H9 (cell line): ENCODE results near the gene TCEA2. TPM values are rescaled to one million over a fixed set of nuclear protein-coding genes. Genes with fewer than 3 reads are reported as not detected.

ENCODE experiments used
- DNase-seq: peaks from one replicate; pipeline ENCODE4 v3.0.0-alpha.2; 2017
- H2AFZ ChIP-seq: one replicate; pipeline ENCODE4 v1.6.1; 2013; ENCODE audit warnings: mild to moderate bottlenecking, low read length, control low read depth, moderate library complexity
- H2AK5ac ChIP-seq: 2 replicates; pipeline ENCODE4 v1.6.1; 2013; ENCODE audit warnings: low read length, control low read depth, mixed read lengths; ENCODE audit not compliant: insufficient read length
- H2BK120ac ChIP-seq: one replicate; pipeline ENCODE4 v1.6.1; 2013; ENCODE audit warnings: low read depth, mild to moderate bottlenecking, low read length, control low read depth, inconsistent platforms; ENCODE audit not compliant: poor library complexity, severe bottlenecking
- H2BK12ac ChIP-seq: 2 replicates; pipeline ENCODE4 v1.6.1; 2013; ENCODE audit warnings: low read length, control low read depth, mixed read lengths, low read depth; ENCODE audit not compliant: insufficient read length
- H2BK15ac ChIP-seq: 2 replicates; pipeline ENCODE4 v1.6.1; 2013; ENCODE audit warnings: low read depth, low read length, control low read depth
- H2BK20ac ChIP-seq: one replicate; pipeline ENCODE4 v1.6.1; 2013; ENCODE audit warnings: low read depth, mild to moderate bottlenecking, low read length, control low read depth, inconsistent platforms; ENCODE audit not compliant: poor library complexity, severe bottlenecking
- H2BK5ac ChIP-seq: 2 replicates; pipeline ENCODE4 v1.6.1; 2013; ENCODE audit warnings: low read length, control low read depth, mixed read lengths; ENCODE audit not compliant: insufficient read length
- H3K14ac ChIP-seq: 2 replicates; pipeline ENCODE4 v1.6.1; 2013; ENCODE audit warnings: low read length, control low read depth; ENCODE audit not compliant: insufficient read depth
- H3K18ac ChIP-seq: 2 replicates; pipeline ENCODE4 v1.6.1; 2013; ENCODE audit warnings: low read depth, mild to moderate bottlenecking, mixed read lengths, low read length, control low read depth; ENCODE audit not compliant: insufficient read length
- H3K23ac ChIP-seq: 2 replicates; pipeline ENCODE4 v1.6.1; 2013; ENCODE audit warnings: low read length, control low read depth, mixed read lengths, low read depth; ENCODE audit not compliant: insufficient read length
- H3K23me2 ChIP-seq: 2 replicates; pipeline ENCODE4 v1.6.1; 2013; ENCODE audit warnings: low read depth, mild to moderate bottlenecking, mixed read lengths, low read length, control low read depth; ENCODE audit not compliant: insufficient read length, poor library complexity, severe bottlenecking
- H3K27ac ChIP-seq: 2 replicates; pipeline ENCODE4 v1.5.1; 2013; ENCODE audit warnings: low read length, control low read depth, mixed read lengths, low read depth; ENCODE audit not compliant: insufficient read length
- H3K27me3 ChIP-seq: 2 replicates; pipeline ENCODE4 v1.6.1; 2013; ENCODE audit warnings: low read length, control low read depth, inconsistent platforms; ENCODE audit not compliant: insufficient read depth
- H3K4ac ChIP-seq: 2 replicates; pipeline ENCODE4 v1.6.1; 2013; ENCODE audit warnings: low read depth, mild to moderate bottlenecking, control low read depth, inconsistent platforms, low read length, moderate library complexity
- H3K4me1 ChIP-seq: 2 replicates; pipeline ENCODE4 v1.6.1; 2013; ENCODE audit warnings: low read length, control low read depth, inconsistent platforms; ENCODE audit not compliant: insufficient read depth
- H3K4me2 ChIP-seq: 2 replicates; pipeline ENCODE4 v1.6.1; 2013; ENCODE audit warnings: low read length, control low read depth, mixed read lengths; ENCODE audit not compliant: insufficient read length, insufficient read depth
- H3K56ac ChIP-seq: 2 replicates; pipeline ENCODE4 v1.6.1; 2013; ENCODE audit warnings: low read depth, mild to moderate bottlenecking, mixed read lengths, low read length, control low read depth; ENCODE audit not compliant: insufficient read length
- H3K79me1 ChIP-seq: 2 replicates; pipeline ENCODE4 v1.6.1; 2013; ENCODE audit warnings: low read depth, mild to moderate bottlenecking, moderate library complexity, low read length, control low read depth, inconsistent platforms; ENCODE audit not compliant: insufficient read depth, poor library complexity, severe bottlenecking
- H3K79me2 ChIP-seq: 2 replicates; pipeline ENCODE4 v1.6.1; 2013; ENCODE audit warnings: low read length, control low read depth, inconsistent platforms; ENCODE audit not compliant: insufficient read depth
- H3K9ac ChIP-seq: 2 replicates; pipeline ENCODE4 v1.6.1; 2013; ENCODE audit warnings: low read length, control low read depth, mixed read lengths; ENCODE audit not compliant: insufficient read length; ENCODE audit errors: extremely low read depth
- H3K9me3 ChIP-seq: one replicate; pipeline ENCODE4 v1.6.1; 2013; ENCODE audit warnings: low read depth, low read length, inconsistent platforms; ENCODE audit not compliant: control insufficient read depth
- H3T11ph ChIP-seq: one replicate; pipeline ENCODE4 v1.6.1; 2013; ENCODE audit warnings: mild to moderate bottlenecking, low read length, control low read depth, inconsistent platforms
- H4K20me1 ChIP-seq: one replicate; pipeline ENCODE4 v1.6.1; 2013; ENCODE audit not compliant: control insufficient read depth, insufficient read length, insufficient read depth
- H4K5ac ChIP-seq: 2 replicates; pipeline ENCODE4 v1.6.1; 2013; ENCODE audit warnings: low read depth, mild to moderate bottlenecking, mixed read lengths, low read length, control low read depth; ENCODE audit not compliant: insufficient read length
- H4K8ac ChIP-seq: replicated peaks from 2 replicates; pipeline ENCODE4 v1.6.1; 2013; ENCODE audit warnings: low read length, control low read depth, mixed read lengths, low read depth; ENCODE audit not compliant: insufficient read length
- H4K91ac ChIP-seq: 2 replicates; pipeline ENCODE4 v1.6.1; 2013; ENCODE audit warnings: low read depth, mild to moderate bottlenecking, moderate library complexity, mixed read lengths, low read length, control low read depth; ENCODE audit not compliant: insufficient read length
- H3K27ac Mint-ChIP-seq, 3 experiments: 2 replicates in 2 of 3; 3 replicates in 1 of 3; pipeline ENCODE4 v1.8.0; 2020 to 2021; ENCODE audit warnings: mixed read lengths in 3 of 3, mild to moderate bottlenecking in 1 of 3, moderate library complexity in 1 of 3
- H3K27me3 Mint-ChIP-seq: 2 replicates; pipeline ENCODE4 v1.8.0; 2021; ENCODE audit warnings: low read depth, mild to moderate bottlenecking, moderate library complexity, mixed read lengths
- H3K36me3 Mint-ChIP-seq, 3 experiments: 2 replicates in 2 of 3; 3 replicates in 1 of 3; pipeline ENCODE4 v1.8.0; 2020 to 2021; ENCODE audit warnings: low read depth in 3 of 3, mixed read lengths in 3 of 3; ENCODE audit not compliant: insufficient read depth in 1 of 3
- H3K4me1 Mint-ChIP-seq, 2 experiments: 2 replicates each; pipeline ENCODE4 v1.8.0; 2020; ENCODE audit warnings: mixed read lengths in 2 of 2
- H3K4me3 Mint-ChIP-seq, 2 experiments: 2 replicates in 1 of 2; 3 replicates in 1 of 2; pipeline ENCODE4 v1.8.0; 2020 to 2021; ENCODE audit warnings: mild to moderate bottlenecking in 2 of 2, mixed read lengths in 2 of 2, moderate library complexity in 1 of 2
- H3K9me3 Mint-ChIP-seq, 2 experiments: 2 replicates in 1 of 2; 3 replicates in 1 of 2; pipeline ENCODE4 v1.8.0; 2020; ENCODE audit warnings: mild to moderate bottlenecking in 2 of 2, mixed read lengths in 2 of 2, moderate library complexity in 1 of 2
- WGBS: extraction: QIAGEN DNeasy Blood & Tissue Kit; methylation state at CpG from one replicate; pipeline ENCODE4 v1.1.7; 2013; ENCODE audit warnings: missing lambda C conversion rate, low lambda C conversion rate, mixed read lengths; ENCODE audit not compliant: insufficient read length; ENCODE audit errors: extremely low coverage; 5-methylcytosine and 5-hydroxymethylcytosine counted together
- total RNA-seq: library from RNA; stranded (reverse); gene quantifications from 2 replicates; pipeline ENCODE4 v1.2.1, GENCODE V29; 2021
- TF ChIP-seq, protein P1 (sequence below): fragments of 200-600 bp; sonication (generic); conservative IDR thresholded peaks from 3 replicates; pipeline ENCODE4 v1.8.0; 2021; ENCODE audit warnings: antibody characterized with exemption, mild to moderate bottlenecking

TCEA2 gene
- total RNA-seq, 1 experiment from 2014 or later: 51.7 TPM

DNA sequence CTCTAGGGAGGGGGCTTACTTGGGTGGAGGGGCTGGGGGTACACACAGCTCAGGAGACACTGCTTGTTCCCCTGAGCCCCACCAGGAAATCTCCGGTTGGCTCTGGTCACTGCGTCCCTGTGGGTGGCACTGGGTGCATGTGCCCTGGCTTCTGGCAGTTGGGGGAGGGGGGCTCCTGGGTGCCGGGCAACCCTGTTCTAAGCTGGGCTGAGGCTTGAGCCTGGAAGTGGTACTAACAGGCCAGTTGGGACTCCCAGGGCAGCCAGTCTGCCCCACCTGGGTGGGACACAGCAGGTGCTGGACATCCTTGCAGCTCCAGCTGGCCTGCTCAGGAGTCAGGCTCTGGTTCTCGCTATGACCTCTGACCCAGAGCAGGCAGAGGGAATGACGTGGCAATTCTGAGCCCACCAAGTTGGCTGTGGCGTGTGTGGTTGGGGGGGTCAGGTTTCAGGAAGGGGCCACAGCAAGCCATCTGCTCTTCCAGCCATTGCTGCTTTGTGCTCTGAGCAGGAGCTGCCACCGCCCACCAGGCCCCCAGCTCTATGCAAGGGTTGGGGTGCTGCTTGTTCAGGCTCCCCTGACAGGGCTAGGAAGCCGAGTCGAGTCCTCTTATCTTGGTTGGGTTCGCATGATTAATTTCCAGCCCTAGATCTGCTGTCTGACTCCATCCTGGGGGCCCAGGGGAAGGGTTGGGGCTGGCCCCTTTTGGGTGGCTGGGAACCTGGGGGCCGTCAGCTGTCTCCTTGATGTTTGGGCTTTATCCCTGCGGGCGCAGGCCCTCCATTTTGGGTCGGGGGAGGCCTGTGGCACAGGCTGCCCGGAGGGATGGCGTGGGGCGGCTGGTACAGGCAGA is 26.4 kb upstream of the TCEA2 start:
- H3K4ac ChIP-seq: no peak overlapping the region
- no peak overlapping the region for H2AK5ac ChIP-seq
- no peaks in the 10 kb centered on the region for H3K9me3 ChIP-seq
- H2BK20ac ChIP-seq: no peak overlapping the region
- DNase-seq: no peak
- Mint-ChIP-seq H3K27ac (no peak overlapping the region), H3K36me3 (peaks cover 0 to 30% (median 16%) of the 10 kb centered on the region in 3 experiments; a peak in 5 of 7 replicates), H3K27me3 (peaks cover 33% of the 10 kb centered on the region), H3K9me3 (peaks cover 0 to 2% of the 10 kb centered on the region in 2 experiments; a peak in 1 of 5 replicates), H3K4me1 (peaks cover 25% of the 10 kb centered on the region in 2 experiments), H3K4me3 (no peak overlapping the region)
- H3K18ac ChIP-seq: no peak overlapping the region
- H3T11ph ChIP-seq: no peak overlapping the region
- H3K27ac ChIP-seq: no peak overlapping the region
- H3K27me3 ChIP-seq: peaks cover 10% of the 10 kb centered on the region; the same call in 1 of the 2 replicates
- no peak overlapping the region for H3K56ac ChIP-seq
- TF ChIP-seq, protein P1, sequence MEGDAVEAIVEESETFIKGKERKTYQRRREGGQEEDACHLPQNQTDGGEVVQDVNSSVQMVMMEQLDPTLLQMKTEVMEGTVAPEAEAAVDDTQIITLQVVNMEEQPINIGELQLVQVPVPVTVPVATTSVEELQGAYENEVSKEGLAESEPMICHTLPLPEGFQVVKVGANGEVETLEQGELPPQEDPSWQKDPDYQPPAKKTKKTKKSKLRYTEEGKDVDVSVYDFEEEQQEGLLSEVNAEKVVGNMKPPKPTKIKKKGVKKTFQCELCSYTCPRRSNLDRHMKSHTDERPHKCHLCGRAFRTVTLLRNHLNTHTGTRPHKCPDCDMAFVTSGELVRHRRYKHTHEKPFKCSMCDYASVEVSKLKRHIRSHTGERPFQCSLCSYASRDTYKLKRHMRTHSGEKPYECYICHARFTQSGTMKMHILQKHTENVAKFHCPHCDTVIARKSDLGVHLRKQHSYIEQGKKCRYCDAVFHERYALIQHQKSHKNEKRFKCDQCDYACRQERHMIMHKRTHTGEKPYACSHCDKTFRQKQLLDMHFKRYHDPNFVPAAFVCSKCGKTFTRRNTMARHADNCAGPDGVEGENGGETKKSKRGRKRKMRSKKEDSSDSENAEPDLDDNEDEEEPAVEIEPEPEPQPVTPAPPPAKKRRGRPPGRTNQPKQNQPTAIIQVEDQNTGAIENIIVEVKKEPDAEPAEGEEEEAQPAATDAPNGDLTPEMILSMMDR: no peak
- no peak overlapping the region for H2AFZ ChIP-seq
- no peak overlapping the region for H2BK12ac ChIP-seq
- no peak overlapping the region for H3K4me2 ChIP-seq
- no peak overlapping the region for H4K8ac ChIP-seq
- H3K4me1 ChIP-seq: peaks cover 5% of the 10 kb centered on the region
- no peaks in the 10 kb centered on the region for H4K20me1 ChIP-seq
- no peak overlapping the region for H3K23ac ChIP-seq
- no peak overlapping the region for H3K14ac ChIP-seq
- no peak overlapping the region for H4K5ac ChIP-seq
- H3K23me2 ChIP-seq: peaks cover 11% of the 10 kb centered on the region
- no peak overlapping the region for H4K91ac ChIP-seq
- H3K79me2 ChIP-seq: no peaks in the 10 kb centered on the region
- no CpG with 5 or more reads among the region's 17 CpGs for WGBS
- no peak overlapping the region for H2BK15ac ChIP-seq
- no peak overlapping the region for H3K9ac ChIP-seq
- no peak overlapping the region for H2BK5ac ChIP-seq
- no peak overlapping the region for H2BK120ac ChIP-seq
- no peaks in the 10 kb centered on the region for H3K79me1 ChIP-seq
